ENCODE results near the gene SUPT6H. TPM values are rescaled to one million over a fixed set of nuclear protein-coding genes. Genes with fewer than 3 reads are reported as not detected.
A peak's percentile ranks its signal among the peaks of the same experiment; 100 is the strongest.

Gene SUPT6H
- total and polyA plus RNA-seq, 9 of the 15 experiments (the other 6 are each of a cell fraction or from before 2014, with no cell fraction given): 1.7 to 77.7 (median 49.2) TPM

GRCh38 chr17:28710861-28711722 is 49.1 kb downstream of the SUPT6H start (continued):
- TF ChIP-seq ETV1 (tag; conservative IDR thresholded peaks at IDR 0.05; ENCODE audit: low read depth) (no peak), E2F8 (IDR thresholded peaks at IDR 0.05; ENCODE audit: low read depth, partially characterized antibody) (no peak), CCAR2 (IDR thresholded peaks at IDR 0.05; ENCODE audit: low read depth, low read length) (no peak), ZNF551 (CRISPR knock-in tag; IDR thresholded peaks at IDR 0.05) (no peak), CREM (IDR thresholded peaks at IDR 0.05; ENCODE audit: low read depth) (peak; percentile 39), MXD1 (CRISPR knock-in tag; IDR thresholded peaks at IDR 0.05; ENCODE audit: borderline replicate concordance, poor library complexity, severe bottlenecking) (no peak), AFF4 (CRISPR knock-in tag; IDR thresholded peaks at IDR 0.05) (no peak), ZBED1 (IDR thresholded peaks at IDR 0.05) (peak; percentile 75), ZBTB2 (IDR thresholded peaks at IDR 0.05) (no peak; the same call in 1 of the 2 replicates), BCOR (IDR thresholded peaks at IDR 0.05) (no peak), BHLHE40 (IDR thresholded peaks at IDR 0.05; ENCODE audit: low read length) (peak; percentile 49; the same call in 1 of the 2 replicates), ZNF436 (CRISPR knock-in tag; IDR thresholded peaks at IDR 0.05) (no peak), PHF8 (IDR thresholded peaks at IDR 0.05; ENCODE audit: borderline replicate concordance, low read length) (peak; percentile 83; the same call in 1 of the 2 replicates), ZNF124 (CRISPR knock-in tag; IDR thresholded peaks at IDR 0.05) (no peak), RB1 (IDR thresholded peaks at IDR 0.05; ENCODE audit: low read depth) (peak; percentile 61; the same call in 1 of the 2 replicates), SMARCB1 (IDR thresholded peaks at IDR 0.05; ENCODE audit: insufficient read length, low read depth) (peak; percentile 52), SNRNP70 (optimal IDR thresholded peaks at IDR 0.05; ENCODE audit: low read depth, low read length) (no peak), NR2F6 (CRISPR knock-in tag; IDR thresholded peaks at IDR 0.05) (0 out of 2 replicates have a peak, but pooled peaks have one; percentile 50)

All from K562 (cell line).